B cell (primary cell): ENCODE results near the gene TGOLN2. TPM values are rescaled to one million over a fixed set of nuclear protein-coding genes. Genes with fewer than 3 reads are reported as not detected.
"Not testable (repeated sequence)": the region's sequence is repeated elsewhere in the genome, so short reads cannot be mapped to it uniquely, and the experiment has no call there.

Source experiments
- ATAC-seq: fragments of 200-7000 bp; cut with Tn5 transposase; one replicate; pipeline ENCODE4 v1.10.0; 2021; ENCODE audit warnings: low read depth, mild to moderate bottlenecking, moderate number of reproducible peaks, moderate library complexity
- CTCF ChIA-PET: fragments of 350-600 bp; sonication (Branson Sonifier 250); formaldehyde crosslinking; loops from one replicate; lab custom pipeline; 2021; ENCODE audit warnings: antibody characterized with exemption, inconsistent platforms; lab: Charles Lee
- POLR2A ChIA-PET: fragments of 350-600 bp; sonication (Branson Sonifier 250); formaldehyde crosslinking; loops from one replicate; lab custom pipeline; 2021; ENCODE audit warnings: antibody characterized with exemption; lab: Charles Lee
- DNase-seq: peaks from one replicate; pipeline ENCODE4 v3.0.0; 2013
- H2AFZ ChIP-seq: 2 replicates; pipeline ENCODE4 v1.6.1; 2012; ENCODE audit warnings: mild to moderate bottlenecking, low read depth, low read length; ENCODE audit not compliant: insufficient read depth, poor library complexity, severe bottlenecking
- H3K27ac ChIP-seq, 2 donors: 1 replicate in 1 of 2; 2 replicates in 1 of 2; pipeline ENCODE4 v1.5.1; 2012 to 2013; ENCODE audit warnings: low read length in 2 of 2, mild to moderate bottlenecking in 2 of 2, moderate library complexity in 1 of 2
- H3K27me3 ChIP-seq, 4 experiments: fragments of 200-600 bp in 1 of 4; sonication (generic) in 1 of 4; replicated peaks in 1 of 4; 1 replicate in 2 of 4; 2 replicates in 2 of 4; pipeline versions ENCODE4 v1.6.1 to v1.7.0; 2013 to 2016; ENCODE audit warnings: low read length in 3 of 4, mild to moderate bottlenecking in 2 of 4, mixed read lengths in 1 of 4, moderate library complexity in 1 of 4; ENCODE audit not compliant: insufficient read depth in 4 of 4, control insufficient read depth in 3 of 4; ENCODE audit errors: control extremely low read depth in 1 of 4
- H3K36me3 ChIP-seq, 2 experiments: replicated peaks in 1 of 2; 1 replicate in 1 of 2; 2 replicates in 1 of 2; pipeline versions ENCODE4 v1.6.1 to v1.7.1; 2013; ENCODE audit warnings: low read length in 1 of 2; ENCODE audit not compliant: insufficient read depth in 2 of 2, control insufficient read depth in 1 of 2; ENCODE audit errors: control extremely low read depth in 1 of 2, extremely low read depth in 1 of 2
- H3K4me1 ChIP-seq, 2 donors: fragments of 200-600 bp in 1 of 2; sonication (generic) in 1 of 2; 1 replicate in 1 of 2; 2 replicates in 1 of 2; pipeline versions ENCODE4 v1.5.1 to v1.6.1; 2013 to 2017; ENCODE audit warnings: low read length in 2 of 2; ENCODE audit not compliant: control insufficient read depth in 2 of 2, insufficient read depth in 2 of 2
- H3K4me2 ChIP-seq: replicated peaks from 2 replicates; pipeline ENCODE3; 2012; ENCODE audit warnings: mild to moderate bottlenecking, low read depth, low read length; ENCODE audit not compliant: poor library complexity, severe bottlenecking
- H3K4me3 ChIP-seq, 5 experiments: fragments of 200-600 bp in 1 of 5; sonication (generic) in 1 of 5; 1 replicate in 3 of 5; 2 replicates in 2 of 5; pipeline versions ENCODE4 v1.5.1 to v1.7.0; 2011 to 2016; ENCODE audit warnings: low read length in 4 of 5, mild to moderate bottlenecking in 4 of 5, low read depth in 2 of 5, control low read depth in 1 of 5, moderate library complexity in 1 of 5; ENCODE audit not compliant: insufficient read depth in 1 of 5; ENCODE audit errors: control extremely low read depth in 1 of 5, extremely low read depth in 1 of 5
- H3K79me2 ChIP-seq: fragments of 200-600 bp; sonication (generic); one replicate; pipeline ENCODE4 v1.6.0; 2016; ENCODE audit warnings: low read length; ENCODE audit not compliant: control insufficient read depth, insufficient read depth
- H3K9ac ChIP-seq: fragments of 200-600 bp; sonication (generic); 2 replicates; pipeline ENCODE4 v1.6.1; 2017; ENCODE audit warnings: mild to moderate bottlenecking, low read length, moderate library complexity
- H3K9me3 ChIP-seq, 3 donors: one replicate each; pipeline versions ENCODE4 v1.6.1 to v1.7.1; 2013; ENCODE audit warnings: low read length in 2 of 3; ENCODE audit not compliant: control insufficient read depth in 2 of 3, insufficient read depth in 1 of 3; ENCODE audit errors: control extremely low read depth in 1 of 3
- H4K20me1 ChIP-seq: 2 replicates; pipeline ENCODE4 v1.6.0; 2012; ENCODE audit warnings: mild to moderate bottlenecking, low read length; ENCODE audit not compliant: insufficient read depth, control insufficient read depth, poor library complexity, severe bottlenecking
- H3K27ac Mint-ChIP-seq: one replicate; pipeline ENCODE4 v1.8.0; 2021; ENCODE audit warnings: mixed read lengths
- H3K27me3 Mint-ChIP-seq: one replicate; pipeline ENCODE4 v1.8.0; 2021; ENCODE audit warnings: mixed read lengths
- H3K4me1 Mint-ChIP-seq: one replicate; pipeline ENCODE4 v1.8.0; 2021; ENCODE audit warnings: mixed read lengths
- H3K4me3 Mint-ChIP-seq: one replicate; pipeline ENCODE4 v1.8.0; 2021; ENCODE audit warnings: mixed read lengths
- H3K9me3 Mint-ChIP-seq: one replicate; pipeline ENCODE4 v1.8.0; 2022; ENCODE audit warnings: mixed read lengths; ENCODE audit not compliant: insufficient read depth
- EZH2 ChIP-seq: IDR thresholded peaks from 2 replicates; pipeline ENCODE4 v1.6.1; 2012; ENCODE audit warnings: borderline replicate concordance, low read depth, mild to moderate bottlenecking, moderate library complexity, low read length; ENCODE audit not compliant: insufficient read depth, poor library complexity, severe bottlenecking
- WGBS: methylation state at CpG from one replicate; pipeline ENCODE4 v1.1.5; 2013; ENCODE audit warnings: missing lambda C conversion rate; ENCODE audit not compliant: insufficient coverage; 5-methylcytosine and 5-hydroxymethylcytosine counted together
- intact Hi-C: fragments of 100-400 bp; cut with micrococcal nuclease; formaldehyde crosslinking; loops from one replicate; pipeline ENCODE4 v1.10.0; 2022
- polyA plus RNA-seq: library from polyadenylated mRNA; depleted of rRNA; stranded (reverse); fragments of >200 nt; gene quantifications from 2 replicates; pipeline ENCODE4 v1.2.3, GENCODE V29; 2012
- total RNA-seq, 2 donors: library from RNA; stranded (reverse); fragments of 120-200 nt in 1 of 2; gene quantifications; 1 replicate in 1 of 2; 2 replicates in 1 of 2; pipeline versions ENCODE4 v1.2.3 to v1.2.4, GENCODE V29; 2013 to 2022
- TF ChIP-seq, protein P1 (sequence below): fragments of 200-600 bp; IDR thresholded peaks from one replicate; pipeline ENCODE4 v1.8.0; 2022; ENCODE audit warnings: antibody characterized with exemption, mild to moderate bottlenecking

Gene TGOLN2
- total and polyA plus RNA-seq, 2 donors (not counting 1 experiment from before 2014, with no cell fraction given), result 106 to 172 TPM

DNA sequence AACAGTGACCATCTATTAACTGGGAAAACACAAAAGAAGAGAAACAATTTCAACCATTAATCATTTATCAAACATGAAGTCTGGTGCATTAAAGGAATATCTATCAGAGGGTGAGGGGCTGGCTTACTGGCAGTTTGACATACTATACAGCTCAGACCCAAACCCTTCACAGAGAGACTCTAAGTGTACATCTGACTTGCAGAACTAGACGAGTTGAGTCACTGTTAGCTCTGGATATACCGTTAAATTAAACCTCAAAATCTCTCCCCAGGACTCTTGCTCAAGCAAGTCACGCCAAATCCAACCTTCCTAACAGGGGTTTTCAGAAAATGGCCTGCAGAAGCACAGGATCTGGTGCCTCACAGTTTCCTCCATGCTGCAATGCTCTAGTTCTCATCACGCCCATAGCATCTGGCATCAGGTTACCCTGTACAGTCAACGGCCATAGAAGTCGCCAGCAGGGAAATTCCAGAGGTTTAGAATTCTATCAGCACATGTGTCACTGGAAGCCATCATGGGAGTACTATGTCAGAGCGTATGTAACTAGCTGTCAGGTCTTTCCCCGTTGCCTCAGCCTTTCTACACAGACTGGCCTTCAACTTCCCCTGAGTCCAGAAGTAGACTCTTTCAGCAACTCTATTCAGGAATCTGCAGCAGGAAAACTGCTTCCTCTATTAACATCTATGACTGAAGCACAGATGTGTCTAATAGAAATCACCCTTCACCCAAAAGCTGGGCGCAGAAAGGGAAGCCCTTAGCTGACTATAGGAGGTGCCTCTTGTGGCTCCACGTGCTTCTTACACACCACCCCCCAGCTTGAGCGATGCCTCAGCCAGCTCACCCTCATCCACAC, 9.3 kb downstream of the TGOLN2 start:
- Histone ChIP-seq H3K36me3 (peaks cover 1 to 79% of the 10 kb centered on the region in 2 experiments), H3K9me3 (no peaks in the 10 kb centered on the region), H2AFZ (no peak overlapping the region), H3K27me3 (no peaks in the 10 kb centered on the region), H3K4me3 (no peak overlapping the region), H3K9ac (no peak overlapping the region), H3K4me1 (peaks cover 9 to 23% of the 10 kb centered on the region in 2 donors), H4K20me1 (peaks cover 61% of the 10 kb centered on the region), H3K27ac (no peak overlapping the region), H3K4me2 (no peak overlapping the region), H3K79me2 (peaks cover 53% of the 10 kb centered on the region)
- 80% methylated on average over 10 of the region's 11 CpGs for WGBS
- no peaks in the 10 kb centered on the region for H3K9me3 Mint-ChIP-seq
- no peak overlapping the region for H3K27ac Mint-ChIP-seq
- no peaks in the 10 kb centered on the region for H3K27me3 Mint-ChIP-seq
- no peak for DNase-seq
- intact Hi-C loops, result no loop called here
- ChIA-PET POLR2A (interaction anchor here (0.5 to 1.0 kb wide), 2 partner anchors 9 to 10 kb away, joined by 4 read pairs; partner anchors contain the start of gene TGOLN2), CTCF (interaction anchor here (0.9 to 2.3 kb wide), 4 partner anchors 18 to 241 kb away, joined by 3 to 5 read pairs (median 4); no protein-coding TSS in a partner anchor)
- no peak for ATAC-seq
- H3K4me1 Mint-ChIP-seq, result peaks cover 50% of the 10 kb centered on the region
- TF ChIP-seq, protein P1, sequence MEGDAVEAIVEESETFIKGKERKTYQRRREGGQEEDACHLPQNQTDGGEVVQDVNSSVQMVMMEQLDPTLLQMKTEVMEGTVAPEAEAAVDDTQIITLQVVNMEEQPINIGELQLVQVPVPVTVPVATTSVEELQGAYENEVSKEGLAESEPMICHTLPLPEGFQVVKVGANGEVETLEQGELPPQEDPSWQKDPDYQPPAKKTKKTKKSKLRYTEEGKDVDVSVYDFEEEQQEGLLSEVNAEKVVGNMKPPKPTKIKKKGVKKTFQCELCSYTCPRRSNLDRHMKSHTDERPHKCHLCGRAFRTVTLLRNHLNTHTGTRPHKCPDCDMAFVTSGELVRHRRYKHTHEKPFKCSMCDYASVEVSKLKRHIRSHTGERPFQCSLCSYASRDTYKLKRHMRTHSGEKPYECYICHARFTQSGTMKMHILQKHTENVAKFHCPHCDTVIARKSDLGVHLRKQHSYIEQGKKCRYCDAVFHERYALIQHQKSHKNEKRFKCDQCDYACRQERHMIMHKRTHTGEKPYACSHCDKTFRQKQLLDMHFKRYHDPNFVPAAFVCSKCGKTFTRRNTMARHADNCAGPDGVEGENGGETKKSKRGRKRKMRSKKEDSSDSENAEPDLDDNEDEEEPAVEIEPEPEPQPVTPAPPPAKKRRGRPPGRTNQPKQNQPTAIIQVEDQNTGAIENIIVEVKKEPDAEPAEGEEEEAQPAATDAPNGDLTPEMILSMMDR, result no peak
- TF ChIP-seq EZH2, result no peak
- no peak overlapping the region for H3K4me3 Mint-ChIP-seq

- H3K4me1 ChIP-seq, ATAC-seq, H3K27me3 ChIP-seq, CTCF ChIA-PET, H3K9ac ChIP-seq, H3K4me3 ChIP-seq, H3K4me3 Mint-ChIP-seq, DNase-seq, H2AFZ ChIP-seq, H3K27me3 Mint-ChIP-seq, POLR2A ChIA-PET, H3K4me2 ChIP-seq, intact Hi-C loops, H3K27ac ChIP-seq, H3K27ac Mint-ChIP-seq, H3K9me3 ChIP-seq, H3K9me3 Mint-ChIP-seq: not testable (repeated sequence)
- H4K20me1 ChIP-seq, result peaks cover 36% of the 10 kb centered on the region
- H3K4me1 Mint-ChIP-seq, result peaks cover 28% of the 10 kb centered on the region
- peaks cover 28% of the 10 kb centered on the region for H3K79me2 ChIP-seq
- peaks cover 0 to 54% of the 10 kb centered on the region in 2 experiments for H3K36me3 ChIP-seq
- WGBS, result no CpG with 5 or more reads among the region's 5 CpGs
These were observed 11.9 kb downstream of the TGOLN2 start for GRCh38 chr2:85315921-85316320.
